MCF 10A (cell line): Measurements from ENCODE around the gene KRT15. TPM values are rescaled to one million over a fixed set of nuclear protein-coding genes. Genes with fewer than 3 reads are reported as not detected.

Source experiments
- BruUV-seq: library from RNA; stranded (reverse); fragments of 400-500 nt; replicated peaks from 2 replicates; lab custom pipeline; 2021; lab: Mats Ljungman, UMichigan
- CTCF ChIA-PET: fragments of 300-600 bp; sonication (Branson Sonifier 250); formaldehyde crosslinking; extraction: SDS; loops from one replicate; lab custom pipeline; 2021; ENCODE audit warnings: antibody characterized with exemption, inconsistent platforms; lab: Yijun Ruan, JAX
- POLR2A ChIA-PET: fragments of 300-600, 350-650 bp; sonication (Branson Sonifier 250); formaldehyde crosslinking; extraction: SDS; loops from one replicate; lab custom pipeline; 2020; ENCODE audit warnings: antibody characterized with exemption, inconsistent platforms; lab: Yijun Ruan, JAX
- DNase-seq: peaks from one replicate; pipeline ENCODE4 v3.0.0-alpha.2; 2018; ENCODE audit not compliant: unreplicated experiment
- H3K27ac Mint-ChIP-seq: one replicate; pipeline ENCODE4 v1.8.0; 2022; ENCODE audit warnings: mild to moderate bottlenecking, low read depth, mixed read lengths; ENCODE audit not compliant: unreplicated experiment
- H3K27me3 Mint-ChIP-seq: one replicate; pipeline ENCODE4 v1.8.0; 2022; ENCODE audit warnings: mixed read lengths; ENCODE audit not compliant: insufficient read depth, unreplicated experiment
- H3K36me3 Mint-ChIP-seq: one replicate; pipeline ENCODE4 v1.8.0; 2022; ENCODE audit warnings: mild to moderate bottlenecking, moderate library complexity, mixed read lengths; ENCODE audit not compliant: insufficient read depth, unreplicated experiment
- H3K4me1 Mint-ChIP-seq: one replicate; pipeline ENCODE4 v1.8.0; 2022; ENCODE audit warnings: mixed read lengths; ENCODE audit not compliant: insufficient read depth, unreplicated experiment
- H3K4me3 Mint-ChIP-seq: one replicate; pipeline ENCODE4 v1.8.0; 2022; ENCODE audit warnings: mild to moderate bottlenecking, moderate library complexity, mixed read lengths; ENCODE audit not compliant: unreplicated experiment
- H3K9me3 Mint-ChIP-seq: one replicate; pipeline ENCODE4 v1.8.0; 2022; ENCODE audit warnings: mixed read lengths; ENCODE audit not compliant: unreplicated experiment
- intact Hi-C: fragments of 100-400 bp; cut with micrococcal nuclease; formaldehyde crosslinking; loops from 2 replicates; pipeline ENCODE4 v1.14.1; 2022
- total RNA-seq: library from RNA; stranded (reverse); gene quantifications from 2 replicates; pipeline ENCODE4 v1.2.3, GENCODE V29; 2022
- TF ChIP-seq, protein P1 (sequence below): fragments of 200-600 bp; IDR thresholded peaks from one replicate; pipeline ENCODE4 v1.8.0; 2022; ENCODE audit warnings: antibody characterized with exemption, mild to moderate bottlenecking; ENCODE audit not compliant: unreplicated experiment

Gene KRT15
- total RNA-seq, 1 experiment from 2014 or later: 83.4 TPM

DNA sequence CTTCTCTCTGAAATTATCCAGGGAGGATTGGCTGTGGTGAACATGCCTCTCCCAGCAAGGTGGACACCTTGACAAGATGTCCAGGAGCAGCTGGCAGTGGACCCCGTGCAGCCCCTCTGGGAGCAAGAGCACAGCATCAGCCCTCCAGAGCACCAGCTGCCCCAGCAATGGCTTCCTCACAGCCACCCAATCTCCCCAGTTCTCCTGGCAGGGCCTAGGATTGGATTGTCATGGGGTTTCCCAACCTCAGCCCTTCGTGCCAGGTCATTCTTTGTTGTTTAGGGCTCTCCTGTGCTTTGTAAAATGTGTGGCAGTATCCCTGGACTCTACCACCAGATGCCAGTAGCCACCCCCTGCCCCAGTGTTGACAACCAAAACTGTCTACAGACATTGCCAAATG is 27.2 kb downstream of the KRT15 start:
- TF ChIP-seq, protein P1, sequence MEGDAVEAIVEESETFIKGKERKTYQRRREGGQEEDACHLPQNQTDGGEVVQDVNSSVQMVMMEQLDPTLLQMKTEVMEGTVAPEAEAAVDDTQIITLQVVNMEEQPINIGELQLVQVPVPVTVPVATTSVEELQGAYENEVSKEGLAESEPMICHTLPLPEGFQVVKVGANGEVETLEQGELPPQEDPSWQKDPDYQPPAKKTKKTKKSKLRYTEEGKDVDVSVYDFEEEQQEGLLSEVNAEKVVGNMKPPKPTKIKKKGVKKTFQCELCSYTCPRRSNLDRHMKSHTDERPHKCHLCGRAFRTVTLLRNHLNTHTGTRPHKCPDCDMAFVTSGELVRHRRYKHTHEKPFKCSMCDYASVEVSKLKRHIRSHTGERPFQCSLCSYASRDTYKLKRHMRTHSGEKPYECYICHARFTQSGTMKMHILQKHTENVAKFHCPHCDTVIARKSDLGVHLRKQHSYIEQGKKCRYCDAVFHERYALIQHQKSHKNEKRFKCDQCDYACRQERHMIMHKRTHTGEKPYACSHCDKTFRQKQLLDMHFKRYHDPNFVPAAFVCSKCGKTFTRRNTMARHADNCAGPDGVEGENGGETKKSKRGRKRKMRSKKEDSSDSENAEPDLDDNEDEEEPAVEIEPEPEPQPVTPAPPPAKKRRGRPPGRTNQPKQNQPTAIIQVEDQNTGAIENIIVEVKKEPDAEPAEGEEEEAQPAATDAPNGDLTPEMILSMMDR: no peak
- H3K4me3 Mint-ChIP-seq: no peak overlapping the region
- no peaks in the 10 kb centered on the region for H3K27me3 Mint-ChIP-seq
- no peak for DNase-seq
- intact Hi-C loops: no loop called here
- no peak overlapping the region for H3K27ac Mint-ChIP-seq
- no TSS peak for BruUV-seq
- CTCF ChIA-PET: interaction anchor here (2.1 kb wide), 1 partner anchor 57 kb away, joined by 7 read pairs; no protein-coding TSS in a partner anchor
- H3K36me3 Mint-ChIP-seq: no peaks in the 10 kb centered on the region
- peaks cover 6% of the 10 kb centered on the region for H3K4me1 Mint-ChIP-seq
- H3K9me3 Mint-ChIP-seq: no peaks in the 10 kb centered on the region
- POLR2A ChIA-PET: no interaction called here

DNA sequence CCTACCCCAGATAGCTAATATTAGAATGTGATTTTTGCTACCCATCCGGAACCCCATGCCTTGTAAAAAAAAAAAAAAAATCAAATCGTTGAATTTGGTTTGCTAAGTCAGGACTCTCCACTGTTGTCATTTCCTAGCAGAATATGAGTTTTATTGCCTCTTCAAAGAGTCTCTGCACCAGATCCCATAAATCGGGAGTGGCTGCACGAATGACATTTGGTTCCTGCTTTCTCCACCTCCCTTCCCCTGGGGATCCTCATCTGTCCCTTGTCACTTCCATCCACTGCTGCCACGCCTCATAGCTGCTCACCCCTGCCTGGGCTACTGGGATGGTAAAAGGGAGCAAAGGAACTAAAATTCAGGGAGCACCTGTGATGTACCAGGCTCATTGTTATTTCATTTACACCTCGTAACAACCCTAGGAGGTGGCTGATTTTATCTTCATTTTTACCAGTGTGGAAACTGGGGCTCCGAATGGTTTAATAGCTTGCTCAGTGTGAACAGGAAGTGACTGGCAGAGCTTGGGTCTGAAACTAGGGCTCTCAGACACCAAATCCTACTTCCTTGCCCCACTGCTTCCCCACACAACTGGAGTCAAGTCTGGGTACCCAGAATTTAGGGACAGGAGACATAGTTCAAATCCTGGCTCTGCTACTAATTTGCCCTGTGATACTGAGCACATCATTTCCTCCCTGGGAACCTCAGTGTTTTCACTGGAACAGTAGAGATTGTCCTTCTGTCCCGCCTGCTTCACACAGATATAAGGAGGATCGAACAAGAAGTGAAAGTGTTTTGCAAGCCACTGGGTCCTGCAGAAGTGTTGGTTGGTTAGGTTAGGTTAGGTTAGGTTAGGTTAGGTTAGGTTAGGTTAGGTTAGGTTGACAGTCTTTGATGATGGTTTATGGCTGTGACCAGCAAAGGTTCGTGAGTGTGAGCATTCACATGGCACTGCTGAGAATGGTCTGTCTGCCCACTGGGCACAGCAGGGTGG is 28.4 kb downstream of the KRT15 start:
- TF ChIP-seq, protein P1: no peak
- H3K36me3 Mint-ChIP-seq: no peaks in the 10 kb centered on the region
- POLR2A ChIA-PET: interaction anchor here (0.6 kb wide), 1 partner anchor 60 kb away, joined by 3 read pairs; no protein-coding TSS in a partner anchor

DNA sequence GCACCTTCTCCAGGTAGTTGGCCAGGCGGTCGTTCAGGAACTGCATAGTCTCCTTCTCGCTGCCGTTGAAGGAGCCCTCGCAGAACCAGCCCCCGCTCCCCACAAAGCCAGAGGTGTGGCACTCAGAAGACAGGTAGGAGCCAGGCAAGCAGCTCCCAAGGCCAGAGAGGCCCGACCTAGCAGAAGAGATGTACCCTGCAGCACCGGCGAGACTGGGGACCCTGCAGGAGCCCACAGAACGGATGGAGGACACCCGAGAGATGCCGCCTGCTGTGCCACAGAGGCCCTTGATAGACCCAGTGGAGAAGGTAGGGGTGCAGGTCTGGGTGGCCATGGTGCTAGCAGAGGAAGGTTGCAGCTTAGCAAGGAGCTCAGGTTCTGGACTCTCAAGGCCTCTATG is 29.2 kb downstream of the KRT15 start, which contains the start of gene KRT36:
KRT36 (minus strand) TSS at position 380 of the 400 bp plus-strand sequence; CDS start at position 334, 46 bp downstream.
- H3K4me1 Mint-ChIP-seq: peaks cover 4% of the 10 kb centered on the region
- H3K4me3 Mint-ChIP-seq: no peak within 1 kb of the TSS
- H3K27me3 Mint-ChIP-seq: no peaks in the 10 kb centered on the region
- H3K27ac Mint-ChIP-seq: no peak within 1 kb of the TSS
- ChIA-PET POLR2A (no interaction called here), CTCF (interaction anchor here (0.8 to 1.1 kb wide), 2 partner anchors 167 to 650 kb away, joined by 4 to 6 read pairs; no protein-coding TSS in a partner anchor)
- no peaks in the 10 kb centered on the region for H3K9me3 Mint-ChIP-seq
- DNase-seq: no peak
- no TSS peak for BruUV-seq
- intact Hi-C loops: no loop called here
- TF ChIP-seq, protein P1: no peak
- no peaks in the 10 kb centered on the region for H3K36me3 Mint-ChIP-seq

More for the DNA sequence above, 28.4 kb downstream of the KRT15 start:
- no peak for DNase-seq
- Mint-ChIP-seq H3K27ac (no peak overlapping the region), H3K9me3 (no peaks in the 10 kb centered on the region), H3K4me1 (peaks cover 6% of the 10 kb centered on the region), H3K4me3 (no peak overlapping the region), H3K27me3 (no peaks in the 10 kb centered on the region)
- BruUV-seq: no TSS peak
- CTCF ChIA-PET: interaction anchor here (0.6 to 2.1 kb wide), 4 partner anchors 58 to 204 kb away, joined by 3 to 7 read pairs (median 6); no protein-coding TSS in a partner anchor
- intact Hi-C loops: no loop called here
